Measurements from ENCODE around the gene SERPINB8.

DNA sequence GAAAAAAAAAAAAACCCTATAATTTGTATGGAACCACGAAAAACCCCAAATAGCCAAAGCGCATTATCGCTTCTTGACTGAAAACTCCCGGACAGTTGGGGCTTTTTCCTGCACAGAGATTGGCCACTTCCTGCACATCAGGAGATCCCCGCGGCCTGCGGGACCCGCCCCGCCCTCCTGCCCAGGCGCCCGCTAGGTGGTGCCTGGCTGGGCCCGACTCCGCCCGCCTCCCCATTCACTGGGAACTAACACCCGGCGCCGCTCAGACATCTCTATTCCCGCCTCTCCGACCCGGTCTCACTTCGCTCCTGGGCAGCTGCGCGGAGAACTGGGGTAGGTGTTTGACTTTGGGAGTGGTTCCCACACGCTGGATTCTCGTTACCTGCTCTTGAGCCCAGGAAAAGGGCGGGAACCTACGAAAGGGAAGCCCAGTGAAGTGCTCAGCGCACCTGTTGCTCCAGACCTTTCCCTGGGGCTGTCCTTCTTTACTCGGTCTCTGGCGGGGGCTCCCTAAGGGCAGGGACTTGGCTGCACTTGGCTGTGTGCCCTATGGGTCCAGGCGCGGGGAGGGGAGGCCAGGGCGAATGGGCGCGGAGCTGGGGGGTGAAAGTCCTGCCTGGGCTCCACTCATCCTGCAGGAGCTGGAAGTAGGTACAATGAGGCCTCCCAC is 20.7 kb upstream of the SERPINB8 start, which contains the start of gene HMSD:
- peak; percentile 57; the same call in 1 of the 2 replicates for TF ChIP-seq POLR2A (IDR thresholded peaks at IDR 0.05; ENCODE audit: low read depth, low read length)
- peak; percentile 68 for TF ChIP-seq POLR2AphosphoS5 (IDR thresholded peaks at IDR 0.05; ENCODE audit: low read depth, low read length)
- peak; percentile 16; the same call in 1 of the 2 replicates for TF ChIP-seq TAF1 (IDR thresholded peaks at IDR 0.05; ENCODE audit: low read depth, low read length)
- TF ChIP-seq SPI1 (IDR thresholded peaks at IDR 0.05; ENCODE audit: low read depth, low read length), result no peak
- no peak for TF ChIP-seq POU2F2 (IDR thresholded peaks at IDR 0.05; ENCODE audit: low read depth, low read length)
- TF ChIP-seq PAX5 (IDR thresholded peaks at IDR 0.05; ENCODE audit: insufficient read depth, low read length, severe bottlenecking), result no peak

Data from GM12891 (cell line).